ENCODE measurements around the gene GLRX3.

Gene GLRX3

DNA sequence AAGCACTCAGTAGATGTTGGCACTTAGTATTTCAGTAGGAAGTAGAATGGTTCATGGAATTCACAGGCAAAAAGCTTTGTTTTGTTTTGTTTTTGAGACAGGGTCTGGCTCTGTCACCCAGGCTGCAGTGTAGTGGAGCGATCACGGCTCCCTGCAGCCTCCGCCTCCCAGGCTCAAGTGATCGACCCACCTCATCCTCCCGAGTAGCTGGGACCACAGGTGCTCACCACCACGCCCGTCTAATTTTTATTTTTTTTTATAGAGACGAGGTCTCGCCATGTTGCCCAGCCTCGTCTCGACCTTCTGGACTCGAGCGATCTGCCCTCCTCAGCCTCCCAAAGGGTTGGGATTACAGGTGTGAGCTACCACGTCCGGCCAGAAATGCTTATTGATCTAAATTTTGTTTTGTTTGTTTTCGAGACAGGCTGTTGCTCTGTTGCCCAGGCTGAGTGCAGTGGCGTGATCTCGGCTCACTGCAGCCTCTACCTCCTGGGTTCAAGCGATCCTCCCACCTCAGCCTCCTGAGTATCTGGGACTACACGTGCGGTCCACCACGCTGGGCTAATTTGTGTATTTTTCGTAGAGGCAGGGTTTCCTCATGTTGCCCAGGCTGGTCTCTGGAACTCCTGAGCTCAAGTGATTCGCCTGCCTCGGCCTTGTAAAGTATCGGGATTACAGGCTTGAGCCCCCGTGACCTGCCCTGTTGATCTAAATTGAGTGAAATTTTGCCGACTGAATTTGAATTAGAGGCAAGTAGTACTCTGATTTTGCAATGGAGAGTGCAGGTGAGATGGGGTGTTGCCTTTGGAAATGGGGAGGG lies 1.7 kb downstream of the GLRX3 start:
- DNase-seq (ENCODE audit: low read depth) = no peak

DNA sequence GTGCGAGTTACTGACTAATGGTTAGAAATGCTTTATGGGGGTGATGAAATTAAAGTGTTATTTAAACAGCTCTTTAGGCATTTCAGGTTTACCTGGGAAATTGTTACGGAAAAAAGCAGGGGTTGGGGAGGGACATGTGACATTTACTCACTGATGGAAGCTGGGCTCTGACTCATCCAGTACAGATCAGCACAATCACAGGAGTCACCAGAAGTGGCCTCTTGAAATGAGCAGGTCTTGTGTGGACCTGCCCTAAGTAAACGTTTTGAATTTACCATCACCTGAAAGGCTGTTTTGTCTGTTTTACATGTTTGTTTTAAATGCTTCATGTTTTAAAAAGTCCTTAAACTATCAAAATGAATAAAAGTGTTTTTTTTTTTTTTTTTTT lies 2.3 kb downstream of the GLRX3 start:
- no peak for DNase-seq (ENCODE audit: low read depth)

DNA sequence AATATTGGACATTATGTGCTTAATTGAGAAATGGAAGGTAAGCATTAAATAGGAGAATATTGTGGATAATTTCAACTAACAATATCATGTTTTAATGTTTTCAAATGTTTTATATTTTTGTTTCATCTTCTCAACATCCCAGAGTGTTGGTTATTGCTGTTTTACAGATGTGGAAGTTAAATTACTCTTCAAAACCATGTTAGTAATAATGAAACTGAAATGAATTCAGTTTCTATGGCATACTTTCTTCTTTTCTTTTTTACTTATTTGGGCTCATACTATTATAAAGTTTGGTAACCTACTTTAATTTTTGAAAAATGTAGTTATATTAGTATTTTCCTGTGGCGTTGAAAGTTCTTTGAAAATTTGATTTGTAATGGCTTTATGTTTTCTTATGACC lies 4.2 kb downstream of the GLRX3 start:
- no peak for DNase-seq (ENCODE audit: low read depth)

DNA sequence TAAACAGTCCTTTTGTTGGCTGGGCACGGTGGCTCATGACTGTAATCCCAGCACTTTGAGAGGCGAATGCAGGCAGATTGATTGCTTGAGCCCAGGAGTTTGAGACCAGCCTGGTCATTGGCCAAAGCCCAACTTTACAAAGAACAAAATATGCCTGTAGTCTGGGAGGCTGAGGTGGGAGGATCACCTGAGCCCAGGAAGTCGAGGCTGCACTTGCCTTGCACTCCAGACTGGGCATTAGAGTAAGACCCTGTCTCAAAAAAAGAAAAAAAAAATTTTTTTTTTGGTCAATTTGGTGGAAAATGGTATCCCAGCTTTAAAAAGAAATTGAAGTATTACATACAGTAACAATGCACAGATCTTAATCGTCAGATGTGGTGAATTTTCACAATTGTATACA lies 4.8 kb downstream of the GLRX3 start:
- DNase-seq (ENCODE audit: low read depth) = no peak

DNA sequence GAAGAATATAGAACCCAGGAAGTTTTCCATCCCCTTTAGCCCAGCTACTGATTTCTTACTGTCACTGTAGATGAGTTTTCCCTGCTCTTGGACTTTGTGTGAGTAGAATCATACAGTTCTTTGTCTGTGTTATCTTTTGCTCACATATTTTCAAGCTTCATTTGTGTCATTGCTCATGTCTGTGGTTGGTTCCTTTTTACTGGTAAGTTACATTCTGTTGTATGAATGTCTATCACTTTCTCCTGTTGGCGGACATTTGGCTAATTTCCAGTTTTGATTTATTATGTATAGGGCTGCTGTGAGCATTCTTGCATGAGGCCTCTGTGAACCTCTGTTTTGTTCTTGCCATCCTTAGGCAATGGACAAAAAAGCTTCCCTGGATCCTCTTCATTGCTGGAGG lies 5.3 kb downstream of the GLRX3 start:
- DNase-seq (ENCODE audit: low read depth) = no peak

DNA sequence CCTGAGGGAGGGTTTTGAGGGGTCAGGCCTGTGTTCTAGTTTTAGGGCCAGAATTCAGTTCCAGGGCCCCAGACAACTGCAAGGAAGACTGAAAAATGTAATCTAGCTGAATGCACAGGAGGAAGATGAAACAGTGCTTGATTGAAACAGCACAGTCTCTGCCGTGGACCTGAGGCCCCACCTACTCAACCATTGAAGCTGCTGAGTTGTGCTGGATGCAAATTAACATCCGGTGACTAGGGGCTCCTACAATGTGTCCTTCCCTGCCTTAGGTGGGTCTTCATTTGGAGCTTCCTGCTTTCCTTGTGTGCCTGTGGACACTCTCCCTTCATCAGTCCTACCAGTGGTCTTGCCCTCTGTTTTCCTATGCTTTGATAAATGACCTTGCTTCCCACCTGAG lies 5.7 kb downstream of the GLRX3 start:
- DNase-seq (ENCODE audit: low read depth) = no peak

DNA sequence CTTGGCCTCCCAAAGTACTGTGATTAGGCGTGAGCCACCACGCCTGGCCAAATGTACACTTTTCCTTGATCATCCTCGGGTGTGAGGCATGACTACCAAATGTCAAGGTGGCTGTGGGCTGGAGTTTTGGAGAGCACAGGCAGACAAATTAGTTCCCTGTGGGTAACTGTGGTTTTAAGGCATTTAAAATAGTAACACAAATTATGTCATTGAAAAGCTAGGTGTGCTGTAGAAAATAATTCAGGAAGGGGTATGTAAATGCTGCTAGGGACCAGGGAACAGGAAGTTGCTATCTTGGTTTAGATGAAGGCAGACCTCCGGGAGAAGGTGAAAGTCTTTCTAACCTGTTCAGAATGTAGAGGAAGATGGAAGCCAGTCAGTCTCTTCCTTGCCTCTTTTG lies 9.9 kb downstream of the GLRX3 start:
- no peak for DNase-seq (ENCODE audit: low read depth)

DNA sequence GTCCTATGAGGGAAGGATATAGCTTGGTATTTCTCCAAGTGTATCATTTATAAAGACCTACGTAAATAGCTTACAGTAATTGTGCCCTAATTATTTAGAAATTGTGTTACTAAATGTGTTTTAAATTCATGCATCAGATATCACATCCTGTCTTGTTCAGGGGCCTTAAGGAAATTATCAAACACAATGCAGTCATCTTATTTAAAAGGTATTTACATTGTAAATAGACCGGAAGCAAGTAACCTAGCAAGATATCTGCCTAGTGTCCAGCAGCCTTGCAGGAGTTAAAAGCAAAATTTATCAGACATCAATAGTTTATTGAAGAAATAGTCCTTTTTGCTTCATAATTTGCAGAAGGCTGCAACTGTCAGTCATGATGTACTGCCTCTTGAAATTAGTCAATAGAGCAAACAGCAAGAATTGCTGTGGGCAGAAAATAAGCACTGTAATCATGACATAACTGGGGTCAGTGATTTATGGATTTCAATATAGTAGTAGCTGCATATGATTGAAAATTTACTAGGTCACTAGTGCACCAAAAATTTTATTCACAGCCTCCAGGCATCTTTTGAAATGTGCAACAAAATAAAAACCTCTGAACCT lies 23.1 kb downstream of the GLRX3 start:
- no peak for DNase-seq (ENCODE audit: low read depth)

DNA sequence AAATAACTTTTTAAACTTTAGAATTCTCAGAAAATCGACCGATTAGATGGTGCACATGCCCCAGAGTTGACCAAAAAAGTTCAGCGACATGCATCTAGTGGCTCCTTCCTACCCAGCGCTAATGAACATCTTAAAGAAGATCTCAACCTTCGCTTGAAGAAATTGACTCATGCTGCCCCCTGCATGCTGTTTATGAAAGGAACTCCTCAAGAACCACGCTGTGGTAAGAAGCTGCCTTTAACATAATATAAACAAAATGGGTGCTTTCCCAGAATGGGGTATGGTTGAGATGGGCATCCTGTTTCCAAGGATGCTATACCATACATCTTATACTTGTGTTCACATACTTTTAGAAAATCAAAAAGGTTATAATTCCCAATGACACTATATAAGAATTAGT lies 24.6 kb downstream of the GLRX3 start:
- DNase-seq (ENCODE audit: low read depth) = no peak

DNA sequence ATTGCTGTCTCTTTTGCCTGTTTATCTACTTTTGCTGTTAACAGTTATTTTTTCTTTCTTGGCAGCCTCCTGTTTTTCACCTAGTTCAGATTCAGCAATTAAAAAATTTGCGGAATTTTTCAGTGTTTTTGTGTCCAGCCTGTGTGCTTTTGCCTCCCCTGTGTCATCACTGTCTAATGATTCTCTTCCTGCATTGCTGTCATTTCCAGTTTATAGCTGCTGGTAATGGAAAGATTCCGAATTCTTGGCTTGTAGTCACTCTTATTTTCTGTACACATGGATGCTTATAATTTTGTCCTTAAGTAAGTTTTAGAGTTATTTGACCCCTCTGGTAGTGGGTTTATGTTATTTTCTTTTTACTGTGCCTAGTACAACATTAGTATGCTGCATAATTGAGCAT lies 25.1 kb downstream of the GLRX3 start:
- no peak for DNase-seq (ENCODE audit: low read depth)

DNA sequence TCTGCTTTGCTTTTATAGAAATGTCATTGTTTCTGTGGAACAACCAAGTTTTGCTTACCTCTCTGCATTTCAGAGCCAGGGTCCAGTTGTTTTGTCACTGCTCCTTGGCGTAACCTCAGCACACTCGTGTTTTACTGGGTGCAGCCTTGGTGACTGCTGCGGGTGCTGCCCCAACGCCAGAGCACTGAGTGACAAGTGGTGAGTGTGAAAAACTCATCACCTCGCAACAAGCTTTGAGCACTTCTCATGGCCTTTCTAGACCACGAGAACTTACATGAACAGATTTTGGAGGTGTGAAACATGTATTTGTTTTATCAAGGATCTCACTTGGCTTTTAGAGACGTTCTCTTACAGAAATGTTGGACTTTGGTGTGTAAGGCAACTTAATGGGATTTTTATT lies 31.0 kb downstream of the GLRX3 start:
- no peak for DNase-seq (ENCODE audit: low read depth)

DNA sequence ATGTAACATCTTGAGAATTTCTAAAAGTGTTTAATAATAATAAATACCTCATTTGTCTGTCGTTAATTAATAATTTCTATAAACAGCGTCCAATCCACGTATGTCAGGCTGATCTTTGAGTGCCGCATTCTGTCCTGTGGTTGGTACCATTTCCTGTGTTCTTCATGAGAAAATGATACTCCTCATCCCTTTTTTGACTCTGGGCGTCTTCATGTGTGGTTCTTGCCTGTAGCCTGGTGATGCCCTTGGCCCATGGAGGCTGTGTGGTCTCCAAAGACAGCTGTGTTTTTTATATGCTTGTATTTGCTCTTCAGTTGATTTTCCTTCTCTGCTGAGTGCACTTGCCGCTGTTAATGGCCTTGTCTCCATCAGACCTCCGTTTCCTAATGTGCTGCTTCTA lies 31.5 kb downstream of the GLRX3 start:
- DNase-seq (ENCODE audit: low read depth) = no peak

DNA sequence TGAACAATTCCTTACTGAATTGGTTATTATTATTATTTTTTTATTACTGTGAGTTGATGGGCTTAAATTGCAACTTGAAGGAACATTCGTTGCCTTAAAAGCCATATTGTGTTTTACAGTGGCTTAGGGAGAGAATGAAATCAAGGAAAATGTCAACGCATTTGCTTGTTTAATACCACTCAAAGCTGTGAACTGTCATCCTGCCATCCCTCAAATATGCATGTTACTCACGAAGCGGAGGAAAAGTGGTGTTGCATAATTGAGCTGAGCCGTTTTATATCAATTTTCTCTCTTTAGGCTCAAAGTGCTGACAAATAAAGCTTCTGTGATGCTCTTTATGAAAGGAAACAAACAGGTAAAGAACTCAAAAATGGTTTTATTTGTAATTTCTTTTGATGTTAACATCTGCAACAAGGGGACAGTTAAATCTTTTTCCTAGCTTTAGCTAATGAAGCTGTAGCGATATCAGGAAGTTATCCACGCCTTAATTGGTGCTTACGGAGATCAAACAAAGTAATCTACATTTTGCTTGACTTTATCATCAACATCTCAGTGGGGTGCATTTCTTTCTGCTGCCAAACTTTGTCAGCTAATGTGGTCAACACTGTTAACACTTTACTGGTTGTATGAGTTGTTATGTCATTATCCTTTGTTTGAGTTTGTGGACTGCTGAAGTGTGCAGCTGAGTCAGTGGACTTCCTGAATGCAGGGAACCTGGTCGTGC lies 33.1 kb downstream of the GLRX3 start:
- DNase-seq (ENCODE audit: low read depth) = no peak

DNA sequence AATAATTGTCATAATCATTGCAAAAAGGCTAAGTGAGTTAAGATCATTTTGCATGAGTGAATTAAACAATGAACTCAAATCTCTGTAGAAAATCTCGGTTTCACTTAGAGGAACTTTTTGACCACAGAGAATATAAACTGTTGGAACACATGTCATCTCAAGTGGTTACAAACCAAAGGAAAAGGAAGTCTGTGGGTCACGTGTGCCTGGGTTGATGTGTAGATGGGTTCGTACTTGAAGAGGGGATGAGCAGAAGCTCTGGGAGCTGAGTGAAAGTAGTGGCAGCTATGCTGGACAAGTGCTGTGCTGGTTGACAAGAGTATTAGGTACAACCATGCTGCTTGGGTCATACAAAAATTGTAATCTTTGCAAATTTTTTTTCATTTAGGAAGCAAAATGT lies 35.0 kb downstream of the GLRX3 start:
- no peak for DNase-seq (ENCODE audit: low read depth)

DNA sequence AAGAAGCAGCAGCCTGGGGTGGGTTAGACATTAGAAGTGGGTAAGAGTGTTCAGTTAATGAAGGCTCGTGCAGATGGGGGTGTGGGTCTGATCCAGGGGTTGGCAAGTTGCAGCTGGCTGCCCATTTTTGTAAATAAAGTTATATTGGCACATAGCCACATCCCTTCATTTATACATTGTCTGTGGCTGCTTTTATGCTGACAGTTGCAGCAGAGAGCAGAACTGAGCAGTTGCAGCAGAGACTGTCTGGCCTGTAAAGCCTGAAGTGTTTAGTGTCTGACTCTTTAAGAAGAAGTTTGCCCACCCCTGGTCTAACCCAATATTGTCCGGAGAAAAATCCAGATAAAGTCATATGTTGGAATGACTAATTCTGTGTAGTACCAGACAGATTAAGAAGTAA lies 38.1 kb downstream of the GLRX3 start:
- no peak for DNase-seq (ENCODE audit: low read depth)

DNA sequence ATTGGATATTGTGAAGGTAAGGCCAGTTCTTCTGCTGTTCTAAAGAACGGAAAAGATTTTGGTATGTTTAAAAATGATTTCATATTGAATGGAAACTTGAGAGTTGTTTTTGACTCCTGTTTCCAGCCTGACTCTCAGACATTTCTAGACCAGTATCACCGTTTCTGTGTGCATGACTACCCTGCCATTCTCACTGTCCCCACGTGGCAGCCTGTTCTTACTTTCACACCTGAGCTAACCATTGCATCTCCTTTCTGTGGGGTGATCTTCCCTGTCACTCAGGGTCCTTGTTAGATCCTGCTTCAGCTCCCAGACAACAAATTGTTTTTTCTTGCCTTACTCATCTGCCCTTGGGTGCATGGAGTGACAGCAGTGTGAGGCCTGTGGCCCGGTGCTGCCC lies 38.9 kb downstream of the GLRX3 start:
- DNase-seq (ENCODE audit: low read depth) = no peak

DNA sequence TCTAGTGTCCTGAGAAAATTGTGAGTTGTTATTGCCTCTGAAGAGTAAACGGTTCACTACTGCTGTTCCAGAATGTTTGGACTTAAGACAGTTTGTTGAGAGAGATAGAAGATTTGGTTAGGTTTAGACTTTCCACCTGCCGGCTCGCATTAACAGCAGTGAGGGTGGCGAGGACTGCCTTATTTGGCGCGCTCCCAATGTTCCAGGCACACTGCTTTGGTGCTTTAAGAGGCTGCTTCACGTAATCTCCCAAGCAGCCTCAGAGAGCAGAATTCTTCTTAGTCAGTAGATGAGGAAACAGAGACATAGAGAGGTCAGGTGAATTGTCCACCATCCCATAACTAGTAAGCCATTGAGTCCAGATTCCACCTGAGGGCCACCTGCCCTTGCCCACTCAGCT lies 41.1 kb downstream of the GLRX3 start:
- no peak for DNase-seq (ENCODE audit: low read depth)

DNA sequence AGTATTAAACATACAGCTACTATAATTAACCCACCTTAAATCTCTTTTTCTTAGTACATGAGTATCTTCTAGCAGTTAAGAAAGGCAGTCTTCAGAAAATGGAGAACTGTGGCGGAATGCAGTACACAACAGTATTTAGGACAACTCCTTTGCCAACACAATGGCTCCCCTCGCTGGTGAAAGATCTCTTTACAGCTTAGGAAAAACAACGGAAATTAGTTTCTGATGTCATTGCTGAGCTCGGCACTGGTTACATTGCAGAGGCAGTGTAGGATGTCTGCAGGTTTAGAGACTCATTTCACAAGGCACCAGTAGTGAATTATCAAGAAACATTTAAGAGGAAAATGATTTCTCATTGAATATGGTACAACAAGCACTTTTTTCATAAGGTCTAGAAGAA lies 43.4 kb downstream of the GLRX3 start:
- DNase-seq (ENCODE audit: low read depth) = peak; percentile 18

DNA sequence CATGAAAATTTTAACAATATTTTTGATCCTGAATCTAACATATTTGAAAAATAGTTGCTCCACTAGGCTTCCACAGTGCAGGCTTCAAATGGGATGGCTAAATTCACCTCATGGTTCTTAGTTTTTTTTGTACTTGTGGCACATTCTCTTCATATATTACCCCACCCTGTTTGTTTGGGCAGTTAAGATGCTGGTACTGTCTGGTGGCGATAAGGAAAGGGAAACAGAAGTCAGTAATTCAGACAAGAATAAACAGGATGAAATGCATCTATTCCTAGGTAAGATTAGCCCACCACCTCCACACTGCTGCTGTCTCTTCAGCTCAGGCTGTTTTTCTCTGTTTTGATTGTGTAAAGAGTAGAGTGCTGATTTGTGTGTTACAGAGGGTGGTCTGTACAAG lies 44.2 kb downstream of the GLRX3 start:
- no peak for DNase-seq (ENCODE audit: low read depth)

DNA sequence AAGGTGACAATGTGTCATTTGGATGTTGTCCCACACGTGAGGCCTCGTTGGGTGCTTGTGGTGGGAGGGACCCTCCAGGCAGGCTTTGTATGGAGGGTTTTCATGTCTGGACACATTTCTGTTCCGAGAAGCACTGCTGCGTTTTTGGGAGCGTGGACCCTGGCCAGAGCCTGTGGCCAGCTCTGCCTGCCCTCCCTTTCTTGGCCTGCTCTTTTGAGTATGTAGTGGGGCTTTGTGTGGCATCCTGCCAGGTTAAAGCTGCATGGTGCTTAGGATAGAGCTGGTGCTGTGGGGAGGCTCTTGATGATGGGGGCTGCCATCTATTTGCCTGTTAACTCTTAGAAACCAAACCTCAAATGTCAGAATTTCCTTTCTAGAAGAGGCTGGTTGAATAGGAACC lies 45.7 kb downstream of the GLRX3 start:
- no peak for DNase-seq (ENCODE audit: low read depth)

DNA sequence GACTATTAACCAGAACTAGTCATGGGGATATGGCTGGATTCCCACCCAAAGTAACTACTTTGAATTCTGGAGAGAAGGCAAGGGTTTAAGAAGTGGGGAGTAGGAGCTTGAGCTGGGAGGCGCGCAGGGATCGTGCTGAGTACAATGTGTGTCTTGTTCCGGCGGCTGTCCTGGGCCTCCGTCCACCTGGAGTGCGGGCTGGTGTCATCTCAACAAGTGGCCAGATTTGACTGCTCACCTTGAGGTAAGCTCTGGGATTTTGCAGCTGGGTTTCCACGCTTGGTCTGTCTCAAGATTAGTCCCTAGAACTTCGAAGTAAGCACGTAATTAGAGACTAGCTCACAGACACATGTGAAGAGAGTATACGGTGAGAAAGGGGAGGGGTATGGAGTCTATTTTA lies 49.4 kb downstream of the GLRX3 start:
- no peak for DNase-seq (ENCODE audit: low read depth)

DNA sequence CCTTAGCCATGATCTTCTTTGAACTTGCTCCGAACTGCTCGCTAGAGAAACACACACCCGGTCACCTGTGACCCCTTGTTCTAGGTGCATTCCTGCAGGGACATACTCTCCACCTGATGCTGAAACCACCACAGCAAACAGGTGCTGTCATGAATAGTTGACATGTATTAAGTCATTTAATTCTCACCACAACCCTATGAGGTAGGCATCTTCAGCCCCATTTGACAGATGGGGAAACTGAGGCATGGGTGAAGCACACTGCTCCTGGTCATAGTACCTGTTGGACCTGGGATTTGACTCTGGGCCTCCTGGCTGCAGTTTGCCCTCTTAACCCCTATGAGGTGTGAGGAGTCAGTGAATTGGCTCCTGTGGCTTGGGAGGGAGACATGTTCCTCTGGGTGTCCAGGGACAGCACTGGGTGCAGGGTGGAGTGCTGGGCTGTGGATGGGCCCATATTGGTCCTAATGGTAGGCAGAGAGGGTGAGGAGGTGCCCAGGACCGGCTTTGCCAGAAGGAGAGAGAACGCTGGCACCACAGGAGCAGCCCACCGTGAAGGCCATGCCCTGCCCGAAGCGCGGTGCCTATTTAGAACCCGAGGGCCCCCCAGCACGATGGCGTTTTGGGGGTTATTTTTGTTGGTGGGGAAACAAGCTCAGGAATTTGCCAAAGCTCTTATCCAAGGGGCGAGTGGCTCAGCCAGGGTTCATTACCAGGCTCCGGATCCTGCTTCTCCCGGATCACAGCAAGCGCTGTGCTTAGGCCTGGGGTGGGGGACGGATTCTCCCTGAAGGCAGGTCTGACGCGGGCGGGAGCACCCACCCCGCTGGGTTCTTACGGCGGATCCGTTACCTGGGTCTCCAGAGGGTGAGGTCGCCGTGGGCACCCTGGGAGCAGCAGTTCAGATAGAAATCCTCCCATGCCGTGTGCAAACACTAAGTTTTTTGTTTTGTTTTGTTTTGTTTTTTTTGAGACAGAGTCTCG lies 52.3 kb downstream of the GLRX3 start:
- DNase-seq (ENCODE audit: low read depth) = no peak
